GM18858 (cell line): Measurements from ENCODE around the gene FBXO10.
"Not testable (repeated sequence)": the region's sequence is repeated elsewhere in the genome, so short reads cannot be mapped to it uniquely, and the experiment has no call there.

Experiments
- ATAC-seq: cut with Tn5 transposase; IDR thresholded peaks from one replicate; pipeline ENCODE4 v1.9.1; 2021; ENCODE audit not compliant: unreplicated experiment

Gene FBXO10

DNA sequence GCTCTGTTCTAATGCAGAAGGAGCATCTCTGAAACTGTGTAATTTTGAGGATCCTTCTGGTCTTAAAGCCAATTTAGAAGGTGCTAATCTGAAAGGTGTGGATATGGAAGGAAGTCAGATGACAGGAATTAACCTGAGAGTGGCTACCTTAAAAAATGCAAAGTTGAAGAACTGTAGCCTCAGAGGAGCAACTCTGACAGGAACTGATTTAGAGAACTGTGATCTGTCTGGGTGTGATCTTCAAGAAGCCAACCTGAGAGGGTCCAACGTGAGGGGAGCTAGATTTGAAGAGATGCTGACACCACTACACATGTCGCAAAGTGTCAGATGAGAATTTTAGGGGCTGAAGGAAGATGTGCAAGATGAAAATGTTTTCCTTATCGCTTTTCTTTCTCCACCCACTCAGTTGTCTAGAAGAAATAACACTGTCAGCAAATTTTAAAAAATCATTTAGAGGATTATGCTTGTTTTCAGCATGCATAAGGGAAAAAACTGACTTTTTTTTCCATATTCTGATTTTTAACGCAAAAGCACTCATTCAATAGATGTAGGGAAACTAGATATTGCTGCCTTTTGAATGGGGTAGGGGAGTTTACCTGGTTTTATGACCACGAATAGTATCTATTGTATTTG, 98.1 kb downstream of the FBXO10 start:
- ATAC-seq = not testable (repeated sequence)

DNA sequence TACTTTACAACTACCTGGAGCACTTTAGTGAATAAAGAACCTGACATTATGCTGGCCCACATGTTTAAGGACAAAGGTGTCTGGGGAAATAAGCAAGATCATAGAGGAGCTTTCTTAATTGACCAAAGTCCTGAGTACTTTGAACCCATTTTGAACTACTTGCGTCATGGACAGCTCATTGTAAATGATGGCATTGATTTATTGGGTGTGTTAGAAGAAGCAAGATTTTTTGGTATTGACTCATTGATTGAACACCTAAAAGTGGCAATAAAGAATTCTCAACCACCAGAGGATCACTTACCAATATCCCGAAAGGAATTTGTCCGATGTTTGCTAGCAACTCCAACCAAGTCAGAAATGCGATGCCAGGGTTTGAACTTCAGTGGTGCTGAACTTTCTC, 98.7 kb downstream of the FBXO10 start:
- ATAC-seq = not testable (repeated sequence)

DNA sequence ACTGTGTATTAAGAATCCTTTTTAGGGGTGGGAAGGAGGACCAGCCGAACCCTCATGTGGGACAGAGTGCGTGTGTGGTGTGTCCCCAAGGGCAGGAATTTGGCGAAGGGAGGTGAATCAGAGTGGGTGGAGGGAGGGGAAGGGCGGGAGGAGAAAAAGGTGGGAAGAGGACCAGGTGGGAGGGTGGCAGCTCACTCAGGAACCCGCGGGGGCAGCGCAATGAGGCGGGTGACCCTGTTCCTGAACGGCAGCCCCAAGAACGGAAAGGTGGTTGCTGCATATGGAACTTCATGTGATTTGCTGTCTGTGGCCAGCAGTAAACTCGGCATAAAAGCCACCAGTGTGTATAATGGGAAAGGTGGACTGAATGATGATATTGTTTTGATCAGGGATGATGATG, 99.2 kb downstream of the FBXO10 start:
- ATAC-seq = no peak

DNA sequence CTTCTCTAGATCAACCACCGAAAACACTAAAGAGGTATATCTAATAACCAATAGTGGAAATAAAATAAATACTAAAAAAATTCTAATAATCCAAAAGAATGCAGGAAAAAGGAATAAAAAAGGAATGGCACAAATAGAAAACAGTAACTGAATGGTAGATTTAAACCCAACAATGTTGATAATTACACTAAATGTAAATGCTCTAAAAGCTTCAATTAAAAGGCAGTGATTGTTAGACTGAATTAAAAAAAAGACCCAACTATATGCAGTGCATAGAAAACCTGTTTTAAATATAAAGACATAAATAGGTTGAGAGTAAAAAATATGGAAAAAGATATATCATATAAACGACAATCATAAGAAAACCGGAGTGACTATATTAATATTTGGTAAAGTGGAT, 101.7 kb downstream of the FBXO10 start:
- ATAC-seq = no peak

DNA sequence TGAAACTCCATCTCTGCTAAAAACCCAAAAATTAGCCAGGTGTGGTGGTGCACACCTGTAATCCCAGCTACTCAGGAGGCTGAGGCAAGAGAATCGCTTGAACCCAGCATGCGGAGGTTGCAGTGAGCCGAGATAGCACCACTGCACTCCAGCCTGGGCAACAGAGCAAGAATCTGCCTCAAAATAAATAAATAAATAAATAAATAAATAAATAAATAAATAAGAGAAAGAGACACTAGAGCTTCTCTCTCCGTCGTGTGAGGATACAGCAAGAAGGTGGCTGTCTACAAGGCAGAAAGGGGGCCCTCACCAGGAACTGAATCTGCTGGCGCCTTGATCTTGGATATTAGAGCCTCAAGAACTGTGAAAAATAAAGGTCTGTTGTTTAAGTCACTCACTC, 102.2 kb downstream of the FBXO10 start:
- not testable (repeated sequence) for ATAC-seq

DNA sequence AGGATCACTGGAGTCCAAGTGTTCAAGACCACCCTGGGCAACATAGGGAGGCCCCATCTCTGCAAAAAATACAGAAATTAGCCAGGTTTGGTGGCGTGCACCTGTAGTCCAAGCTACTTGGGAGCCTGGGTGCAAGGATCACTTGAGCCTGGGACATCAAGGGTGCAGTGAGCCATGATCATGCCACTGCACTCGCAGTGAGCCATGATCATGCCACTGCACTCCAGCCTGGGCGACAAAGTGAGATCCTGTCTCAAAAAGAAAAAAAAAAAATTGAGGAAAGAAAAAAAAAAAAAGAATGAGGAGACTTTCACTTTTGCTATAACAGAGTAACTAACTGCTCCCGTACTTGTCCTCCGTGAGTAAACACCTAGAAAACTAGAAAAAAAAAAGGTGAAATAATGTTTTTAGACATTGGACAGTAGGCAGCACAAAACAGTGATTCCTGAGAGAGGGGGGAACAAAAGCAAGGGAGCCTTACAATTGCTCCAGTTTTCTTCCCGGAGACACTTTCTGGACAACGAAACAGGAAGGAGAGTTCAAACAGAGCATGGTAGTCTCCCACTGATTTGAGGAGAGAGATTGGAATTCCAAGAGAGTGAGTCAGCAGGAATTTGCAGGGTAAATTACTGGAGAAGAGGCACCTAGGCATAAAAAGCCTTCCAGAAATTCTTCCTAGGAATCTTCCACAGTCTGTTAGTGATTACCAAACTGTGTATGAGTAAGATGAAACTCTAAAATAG, 104.1 kb downstream of the FBXO10 start:
- ATAC-seq = no peak

DNA sequence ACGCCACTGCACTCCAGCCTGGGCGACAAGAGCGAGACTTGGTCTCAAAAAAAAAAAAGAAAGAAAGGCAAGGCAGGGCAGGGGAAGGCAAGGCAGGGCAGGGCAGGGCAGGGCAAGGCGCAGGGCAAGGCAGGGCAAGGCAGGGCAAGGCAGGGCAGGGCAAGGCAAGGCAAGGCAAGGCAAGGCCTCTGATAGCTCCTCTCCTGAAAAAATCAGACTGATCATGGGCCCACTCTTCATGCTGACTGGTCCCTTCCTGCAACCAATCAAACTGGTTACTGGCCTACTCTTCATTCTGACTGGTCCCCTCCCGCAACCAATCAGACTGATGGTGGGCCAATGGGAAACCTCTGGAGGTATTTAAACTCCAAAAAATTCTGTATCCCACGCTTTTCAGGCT, 107.6 kb downstream of the FBXO10 start:
- ATAC-seq = no peak

DNA sequence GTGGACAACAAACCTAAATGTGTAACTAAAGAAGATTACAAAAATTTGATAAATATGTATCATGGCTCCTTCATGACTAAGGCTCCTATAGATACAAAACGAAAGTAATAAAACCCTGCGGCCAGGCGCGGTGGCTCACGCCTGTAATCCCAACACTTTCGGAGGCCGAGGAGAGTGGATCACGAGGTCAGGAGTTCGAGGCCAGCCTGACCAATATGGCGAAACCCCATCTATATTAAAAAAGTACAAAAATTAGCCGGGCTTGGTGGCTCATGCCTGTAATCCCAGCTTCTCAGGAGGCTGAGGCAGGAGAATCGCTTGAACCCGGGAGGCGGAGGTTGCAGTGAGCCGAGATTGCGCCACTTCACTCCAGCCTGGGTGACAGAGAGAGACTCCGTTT, 108.7 kb downstream of the FBXO10 start:
- ATAC-seq = not testable (repeated sequence)

DNA sequence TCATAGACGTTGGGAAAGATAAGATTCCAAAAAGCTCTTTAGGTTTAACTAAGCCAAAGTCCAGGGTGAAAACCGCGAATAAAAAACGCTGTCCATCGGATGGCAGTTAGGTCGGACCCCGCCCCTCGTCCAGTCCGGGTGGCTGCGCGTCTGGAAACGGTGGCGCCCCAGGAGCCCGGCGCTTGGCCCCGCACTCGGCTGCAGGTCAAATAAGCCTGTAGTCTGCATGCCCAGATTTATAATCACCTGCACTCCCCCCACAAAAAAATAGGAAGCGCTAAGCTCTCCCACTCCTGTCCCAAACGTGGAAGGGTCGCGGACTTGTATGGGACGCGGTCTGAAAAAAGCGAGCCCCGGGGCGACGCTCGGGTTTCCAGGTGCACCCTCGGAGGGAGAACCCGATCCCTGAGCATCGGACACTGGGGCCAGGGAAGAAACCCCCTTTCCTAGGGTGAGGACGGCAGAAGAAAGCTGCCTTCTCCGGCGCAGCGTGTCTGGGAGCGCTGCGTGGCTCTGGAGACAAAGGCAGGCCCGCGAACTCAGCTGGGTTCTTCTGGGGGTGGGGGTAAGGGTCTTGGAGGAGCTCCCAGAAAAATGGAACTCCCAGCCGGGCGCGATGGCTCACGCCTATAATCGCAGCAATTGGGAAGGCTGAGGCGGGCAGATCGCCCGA, 110.0 kb downstream of the FBXO10 start:
- ATAC-seq = no peak

DNA sequence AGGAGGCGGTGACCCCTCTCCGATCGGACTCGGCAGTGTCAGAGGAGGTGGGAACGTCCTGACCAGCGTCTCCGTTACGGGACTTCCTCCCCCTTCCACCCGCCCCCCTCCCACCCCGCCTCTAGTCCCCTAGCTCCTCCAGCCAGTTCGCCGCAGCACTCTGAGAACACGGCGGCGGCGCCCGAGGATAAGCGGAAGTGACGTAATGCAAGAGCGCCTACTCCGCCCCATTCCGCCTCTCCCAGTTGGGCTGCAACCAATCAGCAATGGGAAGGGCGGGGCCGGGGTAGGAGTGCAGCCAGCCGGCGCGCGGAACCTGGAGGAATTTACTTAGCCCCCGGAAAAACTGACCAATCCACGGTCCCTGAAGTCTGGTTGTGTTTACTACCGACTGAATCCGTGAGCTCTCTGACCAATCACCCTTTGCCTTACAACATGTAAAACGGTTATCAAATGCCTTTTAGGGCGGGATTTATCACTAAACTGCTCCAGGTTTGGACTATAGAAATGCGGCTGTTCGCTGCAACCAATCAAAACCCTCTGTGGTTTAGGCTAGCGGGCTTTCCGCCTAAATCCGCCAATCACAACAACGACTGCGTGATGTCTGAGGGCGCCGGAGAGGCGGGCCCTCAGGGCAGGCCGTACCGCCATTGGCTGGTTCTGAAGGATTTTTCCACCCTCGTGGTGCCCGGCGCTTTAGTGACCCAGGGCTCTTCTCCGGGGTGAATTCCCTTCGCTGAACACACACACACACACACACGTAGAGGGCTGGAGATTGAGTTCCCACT, 110.7 kb downstream of the FBXO10 start, which contains the start of gene ZBTB5:
ZBTB5 (minus strand) TSS at position 202 of the 788 bp plus-strand sequence. CDS start 22,899 bp downstream, outside the sequence.
- peak; percentile 83 for ATAC-seq

DNA sequence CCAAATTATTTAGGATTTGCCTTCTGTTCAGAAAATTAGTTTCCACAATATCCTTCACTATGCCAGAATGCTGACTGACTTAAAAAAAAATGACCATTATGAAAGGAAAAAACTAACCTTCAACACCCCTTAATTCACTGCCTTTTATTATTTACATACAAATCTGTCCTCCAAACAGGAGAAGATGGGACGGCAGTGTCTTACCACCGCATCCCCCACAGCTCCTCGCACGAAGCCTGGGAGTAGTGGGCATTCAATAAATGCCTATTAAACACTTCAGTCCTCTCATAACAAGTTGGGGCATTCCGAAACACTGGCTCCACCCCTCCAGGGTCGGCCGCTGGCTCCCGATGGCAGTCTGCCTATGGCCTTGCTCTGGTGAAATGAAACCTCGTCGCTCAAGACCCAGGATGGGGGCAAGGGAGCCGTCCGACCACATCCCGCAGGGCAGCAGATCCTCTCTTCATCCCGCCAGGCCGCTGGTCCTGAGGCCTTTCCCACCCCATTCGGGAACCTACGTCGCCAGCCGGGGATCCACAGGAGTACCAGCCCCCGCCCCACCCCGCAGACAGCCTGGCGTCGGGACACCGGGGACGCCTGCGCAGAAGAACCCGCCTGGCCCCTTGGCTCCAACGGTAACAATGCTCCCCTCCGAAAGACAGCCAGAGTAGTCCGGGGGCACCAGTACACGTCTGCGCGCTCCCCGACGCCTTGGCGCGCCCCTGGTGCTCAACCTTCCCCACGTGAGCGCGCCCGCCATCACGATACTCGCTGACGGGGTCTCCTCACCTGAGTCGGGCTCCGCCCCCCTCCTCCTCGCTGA, 111.5 kb downstream of the FBXO10 start:
- ATAC-seq = peak; percentile 23

DNA sequence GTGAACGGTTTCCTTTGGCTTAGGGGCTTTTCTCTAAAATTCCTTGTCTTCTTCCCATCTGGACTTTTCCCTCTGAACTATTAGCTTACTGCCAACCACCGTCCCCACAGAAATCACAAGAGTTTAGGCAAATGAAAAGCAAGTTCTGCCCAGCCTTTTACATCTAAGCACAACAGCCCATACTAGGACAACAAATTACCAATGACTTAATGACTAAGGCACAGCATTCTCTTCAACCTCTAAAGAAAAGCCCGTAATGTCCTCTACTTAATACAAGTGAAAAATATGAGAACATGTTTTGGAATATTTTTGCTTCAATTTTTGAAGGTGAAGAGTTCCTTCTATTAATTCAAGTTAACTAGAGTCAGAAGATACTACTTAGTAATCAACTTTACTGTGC, 112.2 kb downstream of the FBXO10 start:
- no peak for ATAC-seq
